ENCODE measurements around the gene CHST3. TPM values are rescaled to one million over a fixed set of nuclear protein-coding genes. Genes with fewer than 3 reads are reported as not detected.

The CHST3 gene
- total and polyA plus RNA-seq, 9 of the 15 experiments (the other 6 are each of a cell fraction or from before 2014, with no cell fraction given) = 0.01 to 1.3 (median 0.15) TPM

- intact Hi-C loops (cut with micrococcal nuclease) (no loop called here), in situ Hi-C loops (cut with MboI) (no loop called here)
- 3% methylated on average over 8 of the region's 8 CpGs for WGBS (ENCODE audit: insufficient coverage, low coverage, missing lambda C conversion rate)
- ATAC-seq = no peak
- no peak overlapping the region for H3K4me3 ChIP-seq
- H3K9me1 ChIP-seq (ENCODE audit: control insufficient read depth, insufficient read depth, low read length) = no peaks in the 10 kb centered on the region
- no peaks in the 10 kb centered on the region for H3K9me3 ChIP-seq (replicated peaks; ENCODE audit: control insufficient read depth, insufficient read depth, low read depth, low read length)
- no peak overlapping the region for H2AFZ ChIP-seq (ENCODE audit: low read depth, low read length)
- no peak for DNase-seq (ENCODE audit: extremely low read depth in 1 of 4, low spot score in 3 of 4)
- H4K20me1 ChIP-seq (replicated peaks; ENCODE audit: control insufficient read depth, insufficient read depth, low read length) = 0 out of 2 replicates have a peak, but pooled peaks cover 5% of the 10 kb centered on the region
- POLR2A ChIA-PET = interaction anchor here (1.7 kb wide), 1 partner anchor 14 kb away, joined by 5 read pairs; no protein-coding TSS in a partner anchor
- TF ChIP-seq ZNF512 (tag; IDR thresholded peaks at IDR 0.05) (0 out of 2 replicates have a peak, but pooled peaks have one; percentile 13), MAFK (IDR thresholded peaks at IDR 0.05; ENCODE audit: low read length) (no peak)
- H3K4me2 ChIP-seq (ENCODE audit: insufficient read depth, low read length) = no peak overlapping the region
- no peaks in the 10 kb centered on the region for H3K36me3 ChIP-seq (ENCODE audit: control insufficient read depth, insufficient read depth, low read length)
- H3K27ac ChIP-seq (ENCODE audit: extremely low read depth, low read depth, low read length) = no peak overlapping the region
- CTCF ChIA-PET (ENCODE audit: low intra/inter-chr PET ratio) = no interaction called here
- H3K27me3 ChIP-seq (ENCODE audit: control insufficient read depth in 2 of 2, insufficient read depth in 2 of 2, low read length in 2 of 2) = peaks cover 64 to 82% of the 10 kb centered on the region in 2 experiments
- no peak for FAIRE-seq
- BruUV-seq (replicated peaks) = no TSS peak
- H3K9ac ChIP-seq (ENCODE audit: insufficient read depth in 1 of 2, low read depth in 2 of 2, low read length in 2 of 2) = no peak overlapping the region
- H3K4me1 ChIP-seq (replicated peaks in 1 of 2; ENCODE audit: control insufficient read depth in 2 of 2, insufficient read depth in 2 of 2, low read length in 2 of 2) = no peaks in the 10 kb centered on the region
- no peaks in the 10 kb centered on the region for H3K79me2 ChIP-seq (ENCODE audit: control insufficient read depth, insufficient read depth, low read length)
These were observed 51.6 kb downstream of the CHST3 start for GRCh38 chr10:72015841-72016240.

GRCh38 chr10:72016608-72017300 lies 52.6 kb downstream of the CHST3 start:
- ATAC-seq (no peak), DNase-seq (ENCODE audit: extremely low read depth in 1 of 4, low spot score in 3 of 4) (no peak), FAIRE-seq (no peak)
- H3K4me3 ChIP-seq = no peak overlapping the region
- H3K79me2 ChIP-seq (ENCODE audit: control insufficient read depth, insufficient read depth, low read length) = no peaks in the 10 kb centered on the region
- H3K9ac ChIP-seq (ENCODE audit: insufficient read depth in 1 of 2, low read depth in 2 of 2, low read length in 2 of 2) = no peak overlapping the region
- in situ Hi-C loops (cut with MboI) = no loop called here
- BruUV-seq (replicated peaks) = no TSS peak
- H3K4me1 ChIP-seq (replicated peaks in 1 of 2; ENCODE audit: control insufficient read depth in 2 of 2, insufficient read depth in 2 of 2, low read length in 2 of 2) = no peaks in the 10 kb centered on the region
- no peak overlapping the region for H3K27ac ChIP-seq (ENCODE audit: extremely low read depth, low read depth, low read length)
- no peaks in the 10 kb centered on the region for H3K9me3 ChIP-seq (replicated peaks; ENCODE audit: control insufficient read depth, insufficient read depth, low read depth, low read length)
- H3K4me2 ChIP-seq (ENCODE audit: insufficient read depth, low read length) = no peak overlapping the region
- WGBS (ENCODE audit: insufficient coverage, low coverage, missing lambda C conversion rate) = 3% methylated on average over 12 of the region's 13 CpGs
- 0 out of 2 replicates have a peak, but pooled peaks cover 5% of the 10 kb centered on the region for H4K20me1 ChIP-seq (replicated peaks; ENCODE audit: control insufficient read depth, insufficient read depth, low read length)
- intact Hi-C loops (cut with micrococcal nuclease) = no loop called here
- no peaks in the 10 kb centered on the region for H3K9me1 ChIP-seq (ENCODE audit: control insufficient read depth, insufficient read depth, low read length)
- H2AFZ ChIP-seq (ENCODE audit: low read depth, low read length) = no peak overlapping the region
- H3K27me3 ChIP-seq (ENCODE audit: control insufficient read depth in 2 of 2, insufficient read depth in 2 of 2, low read length in 2 of 2) = peaks cover 63 to 76% of the 10 kb centered on the region in 2 experiments
- POLR2A ChIA-PET = interaction anchor here (0.5 kb wide), 1 partner anchor 688 kb away, joined by 3 read pairs; no protein-coding TSS in a partner anchor
- CTCF ChIA-PET (ENCODE audit: low intra/inter-chr PET ratio) = no interaction called here
- no peaks in the 10 kb centered on the region for H3K36me3 ChIP-seq (ENCODE audit: control insufficient read depth, insufficient read depth, low read length)
- TF ChIP-seq ZNF79 (CRISPR knock-in tag; IDR thresholded peaks at IDR 0.05; ENCODE audit: low read depth) (no peak), ZNF121 (CRISPR knock-in tag; conservative IDR thresholded peaks at IDR 0.05) (no peak), PRDM10 (IDR thresholded peaks at IDR 0.05; ENCODE audit: partially characterized antibody) (no peak), ZBTB33 (CRISPR knock-in tag; IDR thresholded peaks at IDR 0.05) (no peak), ELF4 (CRISPR knock-in tag; IDR thresholded peaks at IDR 0.05) (no peak)

Data from K562 (cell line).